SK-N-SH treated with all-trans-retinoic acid at 6 μM for 48 hours (cell line): ENCODE results near the gene CYP27B1.

Source experiments
- ATAC-seq: fragments of 200-7000 bp; cut with Tn5 transposase; 3 replicates; pipeline ENCODE4 v1.9.1; 2020; ENCODE audit warnings: mild to moderate bottlenecking, moderate library complexity
- ARNTL ChIP-seq: fragments of 450-650 bp; formaldehyde crosslinking; IDR thresholded peaks from 2 replicates; pipeline ENCODE4 v1.5.0; 2020; ENCODE audit warnings: low read depth, mild to moderate bottlenecking, moderate library complexity, borderline replicate concordance
- BACH2 ChIP-seq: fragments of 250-450 bp; sonication (Bioruptor Pico); IDR thresholded peaks from 2 replicates; pipeline ENCODE4 v1.9.0; 2021; ENCODE audit warnings: mild to moderate bottlenecking, borderline replicate concordance
- GLIS3 ChIP-seq: fragments of 250-450 bp; sonication (Bioruptor Pico); IDR thresholded peaks from 2 replicates; pipeline ENCODE4 v1.5.0; 2020; ENCODE audit warnings: mild to moderate bottlenecking, moderate library complexity
- ISL1 ChIP-seq: fragments of 250-450 bp; sonication (Bioruptor Pico); IDR thresholded peaks from 2 replicates; pipeline ENCODE4 v2.1.2; 2022; ENCODE audit warnings: mild to moderate bottlenecking, moderate library complexity
- PPARA ChIP-seq: fragments of 250-450 bp; sonication (Bioruptor Pico); IDR thresholded peaks from 2 replicates; pipeline ENCODE4 v1.5.0; 2020; ENCODE audit warnings: mild to moderate bottlenecking, borderline replicate concordance
- TCF4 ChIP-seq: fragments of 250-450 bp; sonication (Bioruptor Pico); IDR thresholded peaks from 2 replicates; pipeline ENCODE4 v1.8.0; 2021; ENCODE audit warnings: mild to moderate bottlenecking, moderate library complexity, borderline replicate concordance
- TOX ChIP-seq: fragments of 250-450 bp; sonication (Bioruptor Pico); IDR thresholded peaks from 2 replicates; pipeline ENCODE4 v1.8.0; 2021; ENCODE audit warnings: mild to moderate bottlenecking, moderate library complexity, borderline replicate concordance
- ZC3H10 ChIP-seq: fragments of 250-450 bp; sonication (Bioruptor Pico); IDR thresholded peaks from 2 replicates; pipeline ENCODE4 v1.5.1; 2021; ENCODE audit warnings: mild to moderate bottlenecking, moderate library complexity
- ZFP3 ChIP-seq: fragments of 250-450 bp; sonication (Bioruptor Pico); IDR thresholded peaks from 2 replicates; pipeline ENCODE4 v1.5.0; 2020; ENCODE audit warnings: mild to moderate bottlenecking, moderate library complexity
- ZFP30 ChIP-seq: fragments of 450-650 bp; formaldehyde crosslinking; IDR thresholded peaks from 2 replicates; pipeline ENCODE4 v1.5.0; 2022; ENCODE audit warnings: mild to moderate bottlenecking, moderate library complexity
- ZNF565 ChIP-seq: fragments of 450-650 bp; formaldehyde crosslinking; conservative IDR thresholded peaks from 2 replicates; pipeline ENCODE4 v1.5.0; 2020; ENCODE audit warnings: low read depth, mild to moderate bottlenecking, moderate library complexity
- ZNF70 ChIP-seq: fragments of 450-650 bp; formaldehyde crosslinking; IDR thresholded peaks from 2 replicates; pipeline ENCODE4 v1.5.0; 2020; ENCODE audit warnings: mild to moderate bottlenecking, moderate library complexity
- TF ChIP-seq, protein P1 (sequence below): fragments of 250-450 bp; sonication (Bioruptor Pico); IDR thresholded peaks from 2 replicates; pipeline ENCODE4 v1.5.1; 2021; ENCODE audit warnings: mild to moderate bottlenecking, moderate library complexity
- TF ChIP-seq, protein P2 (sequence below): fragments of 250-450 bp; sonication (Bioruptor Pico); IDR thresholded peaks from 2 replicates; pipeline ENCODE4 v1.5.0; 2020; ENCODE audit warnings: mild to moderate bottlenecking, moderate library complexity
- TF ChIP-seq, protein P3 (sequence below): fragments of 250-450 bp; sonication (Bioruptor Pico); IDR thresholded peaks from 2 replicates; pipeline ENCODE4 v1.5.1; 2020; ENCODE audit warnings: low read depth, mild to moderate bottlenecking, moderate library complexity
- TF ChIP-seq, protein P4 (sequence below): fragments of 250-450 bp; sonication (Bioruptor Pico); IDR thresholded peaks from 2 replicates; pipeline ENCODE4 v1.8.0; 2020; ENCODE audit warnings: mild to moderate bottlenecking, moderate library complexity, borderline replicate concordance

CYP27B1 gene

GRCh38 chr12:57746025-57746424 lies 20.9 kb downstream of the CYP27B1 start:
- ATAC-seq: no peak
- no peak for TF ChIP-seq ZFP30 (CRISPR knock-in tag)
- no peak for TF ChIP-seq TCF4 (CRISPR knock-in tag)
- TF ChIP-seq, protein P1, sequence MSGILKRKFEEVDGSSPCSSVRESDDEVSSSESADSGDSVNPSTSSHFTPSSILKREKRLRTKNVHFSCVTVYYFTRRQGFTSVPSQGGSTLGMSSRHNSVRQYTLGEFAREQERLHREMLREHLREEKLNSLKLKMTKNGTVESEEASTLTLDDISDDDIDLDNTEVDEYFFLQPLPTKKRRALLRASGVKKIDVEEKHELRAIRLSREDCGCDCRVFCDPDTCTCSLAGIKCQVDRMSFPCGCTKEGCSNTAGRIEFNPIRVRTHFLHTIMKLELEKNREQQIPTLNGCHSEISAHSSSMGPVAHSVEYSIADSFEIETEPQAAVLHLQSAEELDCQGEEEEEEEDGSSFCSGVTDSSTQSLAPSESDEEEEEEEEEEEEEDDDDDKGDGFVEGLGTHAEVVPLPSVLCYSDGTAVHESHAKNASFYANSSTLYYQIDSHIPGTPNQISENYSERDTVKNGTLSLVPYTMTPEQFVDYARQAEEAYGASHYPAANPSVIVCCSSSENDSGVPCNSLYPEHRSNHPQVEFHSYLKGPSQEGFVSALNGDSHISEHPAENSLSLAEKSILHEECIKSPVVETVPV (CRISPR knock-in tag): no peak
- TF ChIP-seq PPARA (CRISPR knock-in tag): no peak
- TF ChIP-seq ZC3H10 (CRISPR knock-in tag): no peak
- TF ChIP-seq ZFP3 (CRISPR knock-in tag): no peak
- TF ChIP-seq TOX: no peak
- no peak for TF ChIP-seq GLIS3 (CRISPR knock-in tag)
- TF ChIP-seq BACH2 (CRISPR knock-in tag): no peak
- TF ChIP-seq, protein P2, sequence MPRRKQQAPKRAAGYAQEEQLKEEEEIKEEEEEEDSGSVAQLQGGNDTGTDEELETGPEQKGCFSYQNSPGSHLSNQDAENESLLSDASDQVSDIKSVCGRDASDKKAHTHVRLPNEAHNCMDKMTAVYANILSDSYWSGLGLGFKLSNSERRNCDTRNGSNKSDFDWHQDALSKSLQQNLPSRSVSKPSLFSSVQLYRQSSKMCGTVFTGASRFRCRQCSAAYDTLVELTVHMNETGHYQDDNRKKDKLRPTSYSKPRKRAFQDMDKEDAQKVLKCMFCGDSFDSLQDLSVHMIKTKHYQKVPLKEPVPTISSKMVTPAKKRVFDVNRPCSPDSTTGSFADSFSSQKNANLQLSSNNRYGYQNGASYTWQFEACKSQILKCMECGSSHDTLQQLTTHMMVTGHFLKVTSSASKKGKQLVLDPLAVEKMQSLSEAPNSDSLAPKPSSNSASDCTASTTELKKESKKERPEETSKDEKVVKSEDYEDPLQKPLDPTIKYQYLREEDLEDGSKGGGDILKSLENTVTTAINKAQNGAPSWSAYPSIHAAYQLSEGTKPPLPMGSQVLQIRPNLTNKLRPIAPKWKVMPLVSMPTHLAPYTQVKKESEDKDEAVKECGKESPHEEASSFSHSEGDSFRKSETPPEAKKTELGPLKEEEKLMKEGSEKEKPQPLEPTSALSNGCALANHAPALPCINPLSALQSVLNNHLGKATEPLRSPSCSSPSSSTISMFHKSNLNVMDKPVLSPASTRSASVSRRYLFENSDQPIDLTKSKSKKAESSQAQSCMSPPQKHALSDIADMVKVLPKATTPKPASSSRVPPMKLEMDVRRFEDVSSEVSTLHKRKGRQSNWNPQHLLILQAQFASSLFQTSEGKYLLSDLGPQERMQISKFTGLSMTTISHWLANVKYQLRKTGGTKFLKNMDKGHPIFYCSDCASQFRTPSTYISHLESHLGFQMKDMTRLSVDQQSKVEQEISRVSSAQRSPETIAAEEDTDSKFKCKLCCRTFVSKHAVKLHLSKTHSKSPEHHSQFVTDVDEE: no peak
- TF ChIP-seq, protein P3, sequence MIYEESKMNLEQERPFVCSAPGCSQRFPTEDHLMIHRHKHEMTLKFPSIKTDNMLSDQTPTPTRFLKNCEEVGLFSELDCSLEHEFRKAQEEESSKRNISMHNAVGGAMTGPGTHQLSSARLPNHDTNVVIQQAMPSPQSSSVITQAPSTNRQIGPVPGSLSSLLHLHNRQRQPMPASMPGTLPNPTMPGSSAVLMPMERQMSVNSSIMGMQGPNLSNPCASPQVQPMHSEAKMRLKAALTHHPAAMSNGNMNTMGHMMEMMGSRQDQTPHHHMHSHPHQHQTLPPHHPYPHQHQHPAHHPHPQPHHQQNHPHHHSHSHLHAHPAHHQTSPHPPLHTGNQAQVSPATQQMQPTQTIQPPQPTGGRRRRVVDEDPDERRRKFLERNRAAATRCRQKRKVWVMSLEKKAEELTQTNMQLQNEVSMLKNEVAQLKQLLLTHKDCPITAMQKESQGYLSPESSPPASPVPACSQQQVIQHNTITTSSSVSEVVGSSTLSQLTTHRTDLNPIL (CRISPR knock-in tag): no peak
- no peak for TF ChIP-seq ZNF70 (CRISPR knock-in tag)
- no peak for TF ChIP-seq ZNF565
- TF ChIP-seq ARNTL (CRISPR knock-in tag): no peak

DNA sequence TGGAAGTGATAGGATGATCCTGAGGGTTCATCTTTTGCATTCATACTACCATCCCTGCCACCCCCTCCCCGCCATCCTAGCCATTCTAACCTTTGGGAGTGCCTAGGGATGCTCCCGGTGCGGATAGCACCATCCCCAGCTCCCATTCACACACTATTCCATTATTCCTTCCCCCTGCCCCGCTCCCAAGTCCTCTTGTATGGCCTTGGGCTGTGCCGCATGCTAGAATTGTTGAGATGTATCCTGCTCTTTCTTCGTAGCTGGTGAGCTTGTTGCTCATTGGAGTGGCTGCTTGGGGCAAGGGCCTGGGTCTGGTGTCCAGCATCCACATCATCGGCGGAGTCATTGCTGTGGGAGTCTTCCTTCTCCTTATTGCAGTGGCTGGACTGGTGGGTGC lies 21.4 kb downstream of the CYP27B1 start:
- TF ChIP-seq, protein P1 (CRISPR knock-in tag): no peak
- TF ChIP-seq, protein P4, sequence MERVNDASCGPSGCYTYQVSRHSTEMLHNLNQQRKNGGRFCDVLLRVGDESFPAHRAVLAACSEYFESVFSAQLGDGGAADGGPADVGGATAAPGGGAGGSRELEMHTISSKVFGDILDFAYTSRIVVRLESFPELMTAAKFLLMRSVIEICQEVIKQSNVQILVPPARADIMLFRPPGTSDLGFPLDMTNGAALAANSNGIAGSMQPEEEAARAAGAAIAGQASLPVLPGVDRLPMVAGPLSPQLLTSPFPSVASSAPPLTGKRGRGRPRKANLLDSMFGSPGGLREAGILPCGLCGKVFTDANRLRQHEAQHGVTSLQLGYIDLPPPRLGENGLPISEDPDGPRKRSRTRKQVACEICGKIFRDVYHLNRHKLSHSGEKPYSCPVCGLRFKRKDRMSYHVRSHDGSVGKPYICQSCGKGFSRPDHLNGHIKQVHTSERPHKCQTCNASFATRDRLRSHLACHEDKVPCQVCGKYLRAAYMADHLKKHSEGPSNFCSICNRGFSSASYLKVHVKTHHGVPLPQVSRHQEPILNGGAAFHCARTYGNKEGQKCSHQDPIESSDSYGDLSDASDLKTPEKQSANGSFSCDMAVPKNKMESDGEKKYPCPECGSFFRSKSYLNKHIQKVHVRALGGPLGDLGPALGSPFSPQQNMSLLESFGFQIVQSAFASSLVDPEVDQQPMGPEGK (CRISPR knock-in tag): 0 out of 2 replicates have a peak, but pooled peaks have one; percentile 12
- peak; percentile 40 for ATAC-seq

DNA sequence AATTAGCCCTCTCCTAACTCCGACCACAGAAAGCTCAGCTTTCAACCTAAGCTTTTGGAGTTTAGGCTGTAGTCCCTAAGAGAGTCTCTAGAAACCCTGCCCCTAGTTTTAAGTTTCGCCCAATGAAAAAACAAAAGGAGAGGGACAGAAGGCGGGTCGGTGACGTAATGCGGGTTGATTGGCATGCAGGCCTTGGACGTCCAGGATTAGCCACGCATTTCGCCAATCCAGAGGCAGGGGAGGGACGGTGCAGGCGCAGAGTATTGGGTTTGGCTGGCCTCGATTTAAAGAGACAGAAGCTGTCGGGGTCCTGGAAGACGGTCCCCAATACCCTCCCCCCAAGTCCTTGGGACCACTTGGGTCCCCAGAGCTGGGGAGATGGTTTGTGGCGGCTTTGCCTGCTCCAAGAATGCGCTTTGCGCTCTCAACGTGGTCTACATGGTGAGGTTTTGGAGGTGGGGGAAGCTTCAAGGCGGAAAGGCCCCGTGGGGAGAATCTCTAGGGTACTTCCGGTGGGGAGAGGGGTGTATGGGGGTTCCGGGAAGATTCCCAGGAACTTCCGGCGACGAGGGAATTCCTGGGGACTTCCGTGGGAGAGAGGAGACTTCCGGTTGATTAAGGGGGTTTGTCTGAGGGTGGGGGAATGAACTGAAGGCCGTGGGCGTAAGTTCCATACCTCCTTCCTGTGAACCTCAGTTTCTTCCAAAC lies 21.9 kb downstream of the CYP27B1 start, which contains the start of gene TSPAN31:
Gene TSPAN31 (plus strand): TSS at position 263 of the 708 bp plus-strand sequence. CDS start 116 bp downstream, at position 379.
- TF ChIP-seq ISL1 (no peak), ZNF70 (CRISPR knock-in tag) (no peak), ZNF565 (0 out of 2 replicates have a peak, but pooled peaks have one; percentile 27)
- TF ChIP-seq, protein P1 (CRISPR knock-in tag): no peak; the same call in 1 of the 2 replicates
- TF ChIP-seq, protein P2: no peak
- TF ChIP-seq, protein P4 (CRISPR knock-in tag): peak; percentile 20
- peak; percentile 94 for ATAC-seq
